Transverse colon (tissue), 4 donors: ENCODE measurements around the gene DNAJB11. TPM values are rescaled to one million over a fixed set of nuclear protein-coding genes. Genes with fewer than 3 reads are reported as not detected.
"Not testable (repeated sequence)": the region's sequence is repeated elsewhere in the genome, so short reads cannot be mapped to it uniquely, and the experiment has no call there.

ENCODE experiments used
- DNase-seq: peaks from one replicate; pipeline ENCODE4 v3.0.0-alpha.2; 2019
- H3K27ac ChIP-seq, 4 donors: fragments of 200-600 bp; sonication (generic); 2 replicates each; pipeline ENCODE4 v1.5.1; 2016 to 2018; ENCODE audit warnings: inconsistent platforms in 4 of 4
- H3K27me3 ChIP-seq: fragments of 200-600 bp; sonication (generic); 2 replicates; pipeline ENCODE4 v1.5.1; 2017; ENCODE audit warnings: inconsistent platforms
- H3K36me3 ChIP-seq, 4 donors: fragments of 200-600 bp; sonication (generic); 2 replicates each; pipeline ENCODE4 v1.5.1; 2017 to 2019; ENCODE audit warnings: inconsistent platforms in 4 of 4
- H3K4me1 ChIP-seq, 4 donors: fragments of 200-600 bp; sonication (generic); 2 replicates each; pipeline ENCODE4 v1.5.1; 2017 to 2020; ENCODE audit warnings: inconsistent platforms in 4 of 4
- H3K4me3 ChIP-seq, 4 donors: fragments of 200-600 bp; sonication (generic); 1 replicate in 1 of 4; 2 replicates in 3 of 4; pipeline versions ENCODE4 v1.5.1 to v1.6.1; 2017 to 2019; ENCODE audit warnings: inconsistent platforms in 4 of 4
- H3K9me3 ChIP-seq, 2 donors: fragments of 200-600 bp; sonication (generic); 2 replicates each; pipeline ENCODE4 v1.5.1; 2017 to 2019; ENCODE audit warnings: inconsistent platforms in 2 of 2
- CTCF ChIP-seq, 5 experiments: fragments of 200-600 bp in 3 of 5; fragments of 450-650 bp in 2 of 5; sonication (generic) in 3 of 5; IDR thresholded peaks; 1 replicate in 2 of 5; 2 replicates in 3 of 5; pipeline ENCODE4 v1.5.1; 2016 to 2017; ENCODE audit warnings: antibody characterized with exemption in 5 of 5, inconsistent platforms in 3 of 5, mild to moderate bottlenecking in 2 of 5, moderate library complexity in 1 of 5
- EP300 ChIP-seq: sonication (generic); formaldehyde crosslinking; IDR thresholded peaks from one replicate; pipeline ENCODE4 v1.6.1; 2017; ENCODE audit warnings: antibody characterized with exemption, low read depth
- POLR2A ChIP-seq: fragments of 450-650 bp; IDR thresholded peaks from one replicate; pipeline ENCODE4 v1.6.1; 2016; ENCODE audit warnings: antibody characterized with exemption, mild to moderate bottlenecking, moderate library complexity
- POLR2AphosphoS5 ChIP-seq, 3 donors: sonication (generic); formaldehyde crosslinking; IDR thresholded peaks; one replicate each; pipeline ENCODE4 v1.6.1; 2016; ENCODE audit warnings: antibody characterized with exemption in 3 of 3
- WGBS, 2 donors: methylation state at CpG; one replicate each; pipeline ENCODE4 v1.1.5; 2018; ENCODE audit warnings: low coverage in 1 of 2; 5-methylcytosine and 5-hydroxymethylcytosine counted together
- in situ Hi-C, 4 donors: fragments of 200-750 bp; cut with MboI; loops; one replicate each; pipeline versions ENCODE4 v1.15.0 to v1.15.1; 2017; ENCODE audit warnings: low sequenced_read_pairs in 3 of 4, low pct_ligation_motif_present in 1 of 4, low pct_unique_long_range_greater_than_20kb in 1 of 4
- intact Hi-C: fragments of 100-400 bp; cut with DNase I; formaldehyde crosslinking; loops from one replicate; pipeline ENCODE4 v1.15.1; 2023; ENCODE audit warnings: low total_unique reads
- total RNA-seq, 4 donors: library from RNA; depleted of rRNA; stranded (reverse); fragments of >200 nt; gene quantifications; one replicate each; pipeline ENCODE4 v1.1.0, GENCODE V29; 2016

DNAJB11 gene
- total RNA-seq, 4 donors from 2014 or later: 15.7 to 50.0 (median 29.4) TPM

- intact Hi-C loops: no loop called here
- Histone ChIP-seq H3K36me3 (no peaks in the 10 kb centered on the region), H3K4me3 (no peak overlapping the region), H3K4me1 (peaks cover 0 to 7% (median 0%) of the 10 kb centered on the region in 4 donors), H3K27me3 (no peaks in the 10 kb centered on the region), H3K27ac (no peak overlapping the region), H3K9me3 (no peaks in the 10 kb centered on the region)
- DNase-seq: no peak
- TF ChIP-seq POLR2A: no peak
- no peak for TF ChIP-seq CTCF (IDR thresholded peaks at IDR 0.05)
- no peak for TF ChIP-seq EP300
- TF ChIP-seq POLR2AphosphoS5 (IDR thresholded peaks at IDR 0.05): no peak
- in situ Hi-C loops: loop anchor here (10.0 to 25.0 kb wide), 4 partner anchors 266 to 556 kb away; no protein-coding TSS in a partner anchor
Measured at GRCh38 chr3:186530415-186530814, 40.1 kb upstream of the DNAJB11 start.

- intact Hi-C loops: not testable (repeated sequence)
- in situ Hi-C loops: loop anchor here (10.0 to 25.0 kb wide), 4 partner anchors 267 to 557 kb away; no protein-coding TSS in a partner anchor
- WGBS, 2 donors: 88 to 97% methylated on average over 2 to 3 of the region's 3 CpGs
Measured at GRCh38 chr3:186531694-186532093, 38.8 kb upstream of the DNAJB11 start.

GRCh38 chr3:186532598-186533072 lies 37.9 kb upstream of the DNAJB11 start:
- H3K36me3 ChIP-seq: no peaks in the 10 kb centered on the region
- in situ Hi-C loops: loop anchor here (10.0 to 25.0 kb wide), 4 partner anchors 268 to 558 kb away; no protein-coding TSS in a partner anchor
- peaks cover 0 to 7% (median 0%) of the 10 kb centered on the region in 4 donors for H3K4me1 ChIP-seq
- H3K27ac ChIP-seq: no peak overlapping the region
- no peak for DNase-seq
- H3K4me3 ChIP-seq: no peak overlapping the region
- H3K27me3 ChIP-seq: no peaks in the 10 kb centered on the region
- 56% methylated on average over 1 of the region's 1 CpG; no CpG with 5 or more reads in 1 of the 2 donors for WGBS, 2 donors
- intact Hi-C loops: no loop called here
- no peak for TF ChIP-seq POLR2AphosphoS5 (IDR thresholded peaks at IDR 0.05)
- no peak for TF ChIP-seq CTCF (IDR thresholded peaks at IDR 0.05)
- TF ChIP-seq EP300: no peak
- no peak for TF ChIP-seq POLR2A
- H3K9me3 ChIP-seq: no peaks in the 10 kb centered on the region

More at GRCh38 chr3:186531694-186532093, 38.8 kb upstream of the DNAJB11 start:
- not testable (repeated sequence) for H3K27ac ChIP-seq, H3K4me1 ChIP-seq, H3K27me3 ChIP-seq, H3K9me3 ChIP-seq, H3K4me3 ChIP-seq, H3K36me3 ChIP-seq, DNase-seq

GRCh38 chr3:186534113-186534669 lies 36.3 kb upstream of the DNAJB11 start:
- Histone ChIP-seq H3K27me3 (no peaks in the 10 kb centered on the region), H3K4me3 (no peak overlapping the region), H3K9me3 (no peaks in the 10 kb centered on the region), H3K4me1 (peaks cover 0 to 7% (median 0%) of the 10 kb centered on the region in 4 donors), H3K36me3 (no peaks in the 10 kb centered on the region), H3K27ac (no peak overlapping the region)
- intact Hi-C loops: no loop called here
- DNase-seq: no peak
- in situ Hi-C loops: loop anchor here (10.0 to 25.0 kb wide), 4 partner anchors 269 to 559 kb away; no protein-coding TSS in a partner anchor
- 26 to 44% methylated on average over 5 to 6 of the region's 6 CpGs for WGBS, 2 donors
- TF ChIP-seq POLR2AphosphoS5 (IDR thresholded peaks at IDR 0.05) (no peak), CTCF (IDR thresholded peaks at IDR 0.05) (no peak), POLR2A (no peak), EP300 (no peak)
